Measurements from ENCODE around the gene TSTD2.

The TSTD2 gene

DNA sequence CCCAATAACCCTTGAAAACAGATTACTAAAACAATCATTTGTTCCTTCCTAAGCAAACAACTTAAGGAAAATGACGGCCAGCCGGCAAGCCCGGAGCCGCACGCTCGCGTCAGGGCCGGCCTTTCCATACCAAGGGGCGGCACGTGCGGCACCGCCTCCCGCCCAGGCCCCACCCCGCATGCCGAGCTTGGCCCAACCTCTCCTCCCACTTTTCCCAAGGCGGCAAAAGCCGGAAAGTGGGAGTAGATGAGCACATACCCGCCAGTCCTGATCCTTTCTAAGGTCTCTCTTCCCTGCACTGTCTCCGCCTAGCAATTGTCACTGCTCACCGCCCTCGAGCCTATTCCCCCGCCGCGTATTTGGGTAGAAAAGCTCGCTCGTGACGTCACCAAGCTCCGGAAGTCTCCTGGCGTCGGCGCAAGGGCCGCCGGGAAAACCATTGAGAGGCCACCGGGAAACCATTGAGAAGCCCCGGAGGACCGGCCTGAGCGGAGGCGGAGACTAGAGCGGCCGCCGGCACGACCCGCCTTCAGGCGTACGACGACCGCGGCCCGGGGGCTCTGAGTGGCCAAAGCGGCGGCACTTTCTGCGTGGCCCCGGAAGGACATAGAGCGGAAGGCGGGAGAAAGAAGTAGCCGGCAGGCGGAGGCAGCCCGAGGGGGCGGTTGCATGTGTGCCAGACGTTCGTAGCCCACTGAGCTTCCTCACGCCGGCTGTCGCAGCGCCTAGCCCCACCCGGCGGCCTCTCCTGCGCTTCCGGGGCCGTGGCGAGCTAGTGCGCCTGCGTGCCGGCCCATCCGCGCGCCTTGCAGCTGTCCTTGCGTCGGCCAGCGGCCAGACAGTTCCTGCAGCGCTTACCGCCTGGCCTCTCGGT, at the start of gene TSTD2, which contains the start of gene NCBP1:
TSTD2 (minus strand) TSS at position 384 of the 874 bp plus-strand sequence. CDS start 5,806 bp downstream, outside the sequence.
NCBP1 (plus strand) TSS at position 837 of the 874 bp plus-strand sequence. CDS start 61 bp downstream, outside the sequence.
- no peaks in the 10 kb centered on the region for H3K36me3 ChIP-seq (ENCODE audit: low read length)
- H3K9me2 ChIP-seq (replicated peaks; ENCODE audit: insufficient read depth, low read length), result no peaks in the 10 kb centered on the region
- peaks cover 18% of the 10 kb centered on the region for H4K20me1 ChIP-seq (ENCODE audit: low read depth, low read length)
- peaks cover 84% of the 10 kb centered on the region for H3K79me2 ChIP-seq (ENCODE audit: insufficient read depth, low read length)
- no peaks in the 10 kb centered on the region for H3K9me3 ChIP-seq (ENCODE audit: insufficient read depth, low read length)
- H3K4me2 ChIP-seq (ENCODE audit: low read depth, low read length, poor library complexity, severe bottlenecking), result peak within 1 kb of the TSS; percentile 86
- H3K27ac ChIP-seq (ENCODE audit: low read depth, low read length), result peak within 1 kb of the TSS; percentile 89
- H2AFZ ChIP-seq (ENCODE audit: low read depth, low read length, severe bottlenecking), result peak within 1 kb of the TSS; percentile 67
- TF ChIP-seq CTCF (IDR thresholded peaks at IDR 0.05; ENCODE audit: insufficient read depth, low read length, poor library complexity, severe bottlenecking) (no peak), EZH2phosphoT487 (conservative IDR thresholded peaks at IDR 0.05; ENCODE audit: low read length) (no peak)
- H3F3A ChIP-seq (ENCODE audit: insufficient read depth), result no peaks in the 10 kb centered on the region
- peak within 1 kb of the TSS; percentile 96 for H3K9ac ChIP-seq (ENCODE audit: low read length)
- no peaks in the 10 kb centered on the region for H3K27me3 ChIP-seq (ENCODE audit: low read length)
- peak within 1 kb of the TSS; percentile 95 for H3K4me3 ChIP-seq (ENCODE audit: insufficient read depth, low read length, poor library complexity, severe bottlenecking)

GRCh38 chr9:97682242-97682641, 49.1 kb upstream of the TSTD2 start:
- Histone ChIP-seq H3K4me2 (ENCODE audit: low read depth, low read length, poor library complexity, severe bottlenecking) (no peak overlapping the region), H4K20me1 (ENCODE audit: low read depth, low read length) (no peaks in the 10 kb centered on the region), H3K9ac (ENCODE audit: low read length) (no peak overlapping the region), H3K9me2 (replicated peaks; ENCODE audit: insufficient read depth, low read length) (no peaks in the 10 kb centered on the region), H3K27ac (ENCODE audit: low read depth, low read length) (no peak overlapping the region), H3K9me3 (ENCODE audit: insufficient read depth, low read length) (no peaks in the 10 kb centered on the region), H3K4me3 (ENCODE audit: insufficient read depth, low read length, poor library complexity, severe bottlenecking) (no peak overlapping the region), H3K36me3 (ENCODE audit: low read length) (peaks cover 36% of the 10 kb centered on the region; the same call in 1 of the 2 replicates), H2AFZ (ENCODE audit: low read depth, low read length, severe bottlenecking) (no peak overlapping the region), H3K79me2 (ENCODE audit: insufficient read depth, low read length) (no peaks in the 10 kb centered on the region), H3K27me3 (ENCODE audit: low read length) (no peaks in the 10 kb centered on the region), H3F3A (ENCODE audit: insufficient read depth) (peaks cover 4% of the 10 kb centered on the region; the same call in 1 of the 2 replicates)
- TF ChIP-seq CTCF (IDR thresholded peaks at IDR 0.05; ENCODE audit: insufficient read depth, low read length, poor library complexity, severe bottlenecking), result no peak
- TF ChIP-seq EZH2phosphoT487 (conservative IDR thresholded peaks at IDR 0.05; ENCODE audit: low read length), result no peak

DNA sequence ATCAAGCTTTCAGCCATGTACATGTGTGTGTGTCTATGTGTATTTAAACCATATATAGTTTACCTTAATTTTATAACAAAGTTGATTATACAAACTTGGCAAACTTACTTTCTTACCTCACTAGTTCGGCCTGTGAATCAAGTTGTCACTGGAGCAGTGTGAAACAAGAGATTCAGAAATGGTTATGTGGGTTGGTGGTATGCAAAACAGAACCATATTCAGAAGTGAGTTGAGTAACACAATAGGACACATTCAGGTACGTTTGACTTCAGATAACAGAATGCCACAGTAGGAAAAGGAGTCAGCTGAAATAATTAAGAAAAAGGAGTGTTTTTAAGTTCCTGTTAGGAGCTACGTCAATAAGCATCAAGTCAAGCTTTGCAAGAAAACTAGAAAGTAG, 42.5 kb upstream of the TSTD2 start:
- Histone ChIP-seq H3K4me2 (ENCODE audit: low read depth, low read length, poor library complexity, severe bottlenecking) (no peak overlapping the region), H3K27ac (ENCODE audit: low read depth, low read length) (no peak overlapping the region), H3K27me3 (ENCODE audit: low read length) (no peaks in the 10 kb centered on the region), H3K9me2 (replicated peaks; ENCODE audit: insufficient read depth, low read length) (no peaks in the 10 kb centered on the region), H3K9me3 (ENCODE audit: insufficient read depth, low read length) (no peaks in the 10 kb centered on the region), H3K36me3 (ENCODE audit: low read length) (peaks cover 60% of the 10 kb centered on the region), H2AFZ (ENCODE audit: low read depth, low read length, severe bottlenecking) (no peak overlapping the region), H4K20me1 (ENCODE audit: low read depth, low read length) (no peaks in the 10 kb centered on the region), H3K4me3 (ENCODE audit: insufficient read depth, low read length, poor library complexity, severe bottlenecking) (no peak overlapping the region), H3K9ac (ENCODE audit: low read length) (no peak overlapping the region), H3F3A (ENCODE audit: insufficient read depth) (peaks cover 20% of the 10 kb centered on the region), H3K79me2 (ENCODE audit: insufficient read depth, low read length) (no peaks in the 10 kb centered on the region)
- TF ChIP-seq EZH2phosphoT487 (conservative IDR thresholded peaks at IDR 0.05; ENCODE audit: low read length), result no peak

GRCh38 chr9:97673922-97674321, 40.8 kb upstream of the TSTD2 start:
- Histone ChIP-seq H3K9me2 (replicated peaks; ENCODE audit: insufficient read depth, low read length) (no peaks in the 10 kb centered on the region), H2AFZ (ENCODE audit: low read depth, low read length, severe bottlenecking) (no peak overlapping the region), H4K20me1 (ENCODE audit: low read depth, low read length) (no peaks in the 10 kb centered on the region), H3K36me3 (ENCODE audit: low read length) (peaks cover 67% of the 10 kb centered on the region), H3K4me3 (ENCODE audit: insufficient read depth, low read length, poor library complexity, severe bottlenecking) (no peak overlapping the region), H3K27me3 (ENCODE audit: low read length) (no peaks in the 10 kb centered on the region), H3K4me2 (ENCODE audit: low read depth, low read length, poor library complexity, severe bottlenecking) (no peak overlapping the region), H3K9ac (ENCODE audit: low read length) (no peak overlapping the region), H3K27ac (ENCODE audit: low read depth, low read length) (no peak overlapping the region), H3F3A (ENCODE audit: insufficient read depth) (peaks cover 20% of the 10 kb centered on the region), H3K9me3 (ENCODE audit: insufficient read depth, low read length) (no peaks in the 10 kb centered on the region), H3K79me2 (ENCODE audit: insufficient read depth, low read length) (no peaks in the 10 kb centered on the region)
- TF ChIP-seq EZH2phosphoT487 (conservative IDR thresholded peaks at IDR 0.05; ENCODE audit: low read length) (no peak), CTCF (IDR thresholded peaks at IDR 0.05; ENCODE audit: insufficient read depth, low read length, poor library complexity, severe bottlenecking) (no peak)

All from SU-DHL-6 (cell line).